SU-DHL-6 (cell line): Measurements from ENCODE around the gene DDX54.

Experiments used
- EZH2phosphoT487 ChIP-seq: fragments of 200-600 bp; sonication (generic), shearing (Covaris generic); conservative IDR thresholded peaks from 2 replicates; pipeline ENCODE4 v1.6.1; 2018; ENCODE audit warnings: mild to moderate bottlenecking, antibody characterized with exemption, low read length, moderate library complexity, mixed read lengths
- TF ChIP-seq, protein P1 (sequence below): fragments of 200-600 bp; sonication (generic); IDR thresholded peaks from one replicate; pipeline ENCODE4 v1.5.1; 2017; ENCODE audit warnings: antibody characterized with exemption, mild to moderate bottlenecking, low read length, moderate library complexity; ENCODE audit not compliant: insufficient read depth, poor library complexity, severe bottlenecking

GRCh38 chr12:113134071-113134470 lies 51.2 kb downstream of the DDX54 start:
- TF ChIP-seq, protein P1, sequence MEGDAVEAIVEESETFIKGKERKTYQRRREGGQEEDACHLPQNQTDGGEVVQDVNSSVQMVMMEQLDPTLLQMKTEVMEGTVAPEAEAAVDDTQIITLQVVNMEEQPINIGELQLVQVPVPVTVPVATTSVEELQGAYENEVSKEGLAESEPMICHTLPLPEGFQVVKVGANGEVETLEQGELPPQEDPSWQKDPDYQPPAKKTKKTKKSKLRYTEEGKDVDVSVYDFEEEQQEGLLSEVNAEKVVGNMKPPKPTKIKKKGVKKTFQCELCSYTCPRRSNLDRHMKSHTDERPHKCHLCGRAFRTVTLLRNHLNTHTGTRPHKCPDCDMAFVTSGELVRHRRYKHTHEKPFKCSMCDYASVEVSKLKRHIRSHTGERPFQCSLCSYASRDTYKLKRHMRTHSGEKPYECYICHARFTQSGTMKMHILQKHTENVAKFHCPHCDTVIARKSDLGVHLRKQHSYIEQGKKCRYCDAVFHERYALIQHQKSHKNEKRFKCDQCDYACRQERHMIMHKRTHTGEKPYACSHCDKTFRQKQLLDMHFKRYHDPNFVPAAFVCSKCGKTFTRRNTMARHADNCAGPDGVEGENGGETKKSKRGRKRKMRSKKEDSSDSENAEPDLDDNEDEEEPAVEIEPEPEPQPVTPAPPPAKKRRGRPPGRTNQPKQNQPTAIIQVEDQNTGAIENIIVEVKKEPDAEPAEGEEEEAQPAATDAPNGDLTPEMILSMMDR: no peak
- no peak for TF ChIP-seq EZH2phosphoT487
